ENCODE data around the gene GRIP2. TPM values are rescaled to one million over a fixed set of nuclear protein-coding genes. Genes with fewer than 3 reads are reported as not detected.

GRIP2 gene
- total and polyA plus RNA-seq, 2 experiments from 2014 or later = 0.73 to 2.4 TPM

- no peak overlapping the region for H3K4me2 ChIP-seq
- H3K79me2 ChIP-seq = no peaks in the 10 kb centered on the region
- no peaks in the 10 kb centered on the region for H4K20me1 ChIP-seq (ENCODE audit: insufficient read depth, poor library complexity, severe bottlenecking)
- H3K4me3 ChIP-seq = no peak overlapping the region
- DNase-seq (ENCODE audit: low spot score) = no peak
- H3K27me3 ChIP-seq = no peaks in the 10 kb centered on the region
- no peak overlapping the region for H3K27ac ChIP-seq
- no peaks in the 10 kb centered on the region for H3K36me3 ChIP-seq (replicated peaks; ENCODE audit: insufficient read depth, low read depth)
- WGBS (ENCODE audit: low lambda C conversion rate, missing lambda C conversion rate) = 59% methylated on average over 10 of the region's 10 CpGs
- H3K4me1 ChIP-seq (ENCODE audit: insufficient read depth) = peaks cover 5% of the 10 kb centered on the region
- no peaks in the 10 kb centered on the region for H3K9me2 ChIP-seq (replicated peaks; ENCODE audit: insufficient read depth)
- H3K9me3 ChIP-seq (ENCODE audit: low read depth) = no peaks in the 10 kb centered on the region
- H2AFZ ChIP-seq = no peak overlapping the region
- TF ChIP-seq EZH2 (IDR thresholded peaks at IDR 0.05; ENCODE audit: borderline replicate concordance) (no peak), EZH2phosphoT487 (IDR thresholded peaks at IDR 0.05; ENCODE audit: low read depth, severe bottlenecking, unreplicated experiment) (no peak)
- TF ChIP-seq, protein P1, sequence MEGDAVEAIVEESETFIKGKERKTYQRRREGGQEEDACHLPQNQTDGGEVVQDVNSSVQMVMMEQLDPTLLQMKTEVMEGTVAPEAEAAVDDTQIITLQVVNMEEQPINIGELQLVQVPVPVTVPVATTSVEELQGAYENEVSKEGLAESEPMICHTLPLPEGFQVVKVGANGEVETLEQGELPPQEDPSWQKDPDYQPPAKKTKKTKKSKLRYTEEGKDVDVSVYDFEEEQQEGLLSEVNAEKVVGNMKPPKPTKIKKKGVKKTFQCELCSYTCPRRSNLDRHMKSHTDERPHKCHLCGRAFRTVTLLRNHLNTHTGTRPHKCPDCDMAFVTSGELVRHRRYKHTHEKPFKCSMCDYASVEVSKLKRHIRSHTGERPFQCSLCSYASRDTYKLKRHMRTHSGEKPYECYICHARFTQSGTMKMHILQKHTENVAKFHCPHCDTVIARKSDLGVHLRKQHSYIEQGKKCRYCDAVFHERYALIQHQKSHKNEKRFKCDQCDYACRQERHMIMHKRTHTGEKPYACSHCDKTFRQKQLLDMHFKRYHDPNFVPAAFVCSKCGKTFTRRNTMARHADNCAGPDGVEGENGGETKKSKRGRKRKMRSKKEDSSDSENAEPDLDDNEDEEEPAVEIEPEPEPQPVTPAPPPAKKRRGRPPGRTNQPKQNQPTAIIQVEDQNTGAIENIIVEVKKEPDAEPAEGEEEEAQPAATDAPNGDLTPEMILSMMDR (IDR thresholded peaks at IDR 0.05; ENCODE audit: poor library complexity) = no peak
Measured at GRCh38 chr3:14565868-14566588, 25.9 kb upstream of the GRIP2 start.

GRCh38 chr3:14564741-14565140 is 24.6 kb upstream of the GRIP2 start:
- no peak overlapping the region for H2AFZ ChIP-seq
- no peaks in the 10 kb centered on the region for H3K27me3 ChIP-seq
- no peak overlapping the region for H3K4me3 ChIP-seq
- H3K36me3 ChIP-seq (replicated peaks; ENCODE audit: insufficient read depth, low read depth) = no peaks in the 10 kb centered on the region
- no peaks in the 10 kb centered on the region for H3K79me2 ChIP-seq
- peak; percentile 29 for DNase-seq (ENCODE audit: low spot score)
- no peaks in the 10 kb centered on the region for H3K9me3 ChIP-seq (ENCODE audit: low read depth)
- H3K4me2 ChIP-seq = no peak overlapping the region
- H3K4me1 ChIP-seq (ENCODE audit: insufficient read depth) = peaks cover 5% of the 10 kb centered on the region
- no peaks in the 10 kb centered on the region for H4K20me1 ChIP-seq (ENCODE audit: insufficient read depth, poor library complexity, severe bottlenecking)
- 78% methylated on average over 9 of the region's 10 CpGs for WGBS (ENCODE audit: low lambda C conversion rate, missing lambda C conversion rate)
- no peaks in the 10 kb centered on the region for H3K9me2 ChIP-seq (replicated peaks; ENCODE audit: insufficient read depth)
- TF ChIP-seq, protein P1 (IDR thresholded peaks at IDR 0.05; ENCODE audit: poor library complexity) = no peak
- TF ChIP-seq EZH2 (IDR thresholded peaks at IDR 0.05; ENCODE audit: borderline replicate concordance) (no peak), EZH2phosphoT487 (IDR thresholded peaks at IDR 0.05; ENCODE audit: low read depth, severe bottlenecking, unreplicated experiment) (no peak)
- no peak overlapping the region for H3K27ac ChIP-seq

DNA sequence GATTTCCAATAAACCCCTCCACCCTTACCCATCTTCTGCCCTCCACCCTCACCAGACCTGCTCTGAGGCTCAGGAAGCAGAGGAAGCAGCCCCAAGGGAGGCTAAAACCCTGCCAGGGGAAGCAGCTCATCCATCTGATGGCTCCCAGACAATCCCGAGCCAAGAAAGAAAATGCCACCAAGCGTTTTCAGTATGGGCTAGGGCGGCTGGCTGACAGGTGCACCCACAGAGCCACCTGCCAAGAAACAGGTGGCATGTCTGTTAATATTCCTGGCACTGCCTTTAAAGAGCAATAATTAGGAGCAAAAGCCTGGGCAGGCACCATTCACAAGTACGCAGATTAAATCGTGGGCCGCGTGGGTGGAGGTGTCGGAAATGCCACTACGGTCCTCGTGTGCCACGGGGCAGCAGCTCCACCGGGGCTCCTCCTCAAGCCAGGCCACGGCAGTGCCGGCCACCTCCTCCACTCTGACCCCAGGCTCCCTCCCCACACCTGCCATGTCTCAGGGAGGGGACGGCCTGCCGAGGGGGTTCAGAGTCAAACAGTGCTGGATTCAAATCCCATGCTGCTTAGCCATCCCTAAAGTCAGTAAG is 23.9 kb upstream of the GRIP2 start:
- 91% methylated on average over 16 of the region's 16 CpGs for WGBS (ENCODE audit: low lambda C conversion rate, missing lambda C conversion rate)
- H2AFZ ChIP-seq = no peak overlapping the region
- H4K20me1 ChIP-seq (ENCODE audit: insufficient read depth, poor library complexity, severe bottlenecking) = no peaks in the 10 kb centered on the region
- H3K36me3 ChIP-seq (replicated peaks; ENCODE audit: insufficient read depth, low read depth) = no peaks in the 10 kb centered on the region
- TF ChIP-seq EZH2phosphoT487 (IDR thresholded peaks at IDR 0.05; ENCODE audit: low read depth, severe bottlenecking, unreplicated experiment) (no peak), EZH2 (IDR thresholded peaks at IDR 0.05; ENCODE audit: borderline replicate concordance) (no peak)
- TF ChIP-seq, protein P1 (IDR thresholded peaks at IDR 0.05; ENCODE audit: poor library complexity) = no peak
- H3K9me2 ChIP-seq (replicated peaks; ENCODE audit: insufficient read depth) = no peaks in the 10 kb centered on the region
- H3K4me3 ChIP-seq = no peak overlapping the region
- H3K27me3 ChIP-seq = no peaks in the 10 kb centered on the region
- H3K4me2 ChIP-seq = no peak overlapping the region
- H3K4me1 ChIP-seq (ENCODE audit: insufficient read depth) = peaks cover 5% of the 10 kb centered on the region
- no peaks in the 10 kb centered on the region for H3K9me3 ChIP-seq (ENCODE audit: low read depth)
- no peaks in the 10 kb centered on the region for H3K79me2 ChIP-seq
- H3K27ac ChIP-seq = no peak overlapping the region
- no peak for DNase-seq (ENCODE audit: low spot score)

Data from hepatocyte (in vitro differentiated cells).